Immature natural killer cell (primary cell): ENCODE measurements around the gene FGGY. TPM values are rescaled to one million over a fixed set of nuclear protein-coding genes. Genes with fewer than 3 reads are reported as not detected.
"Not testable (repeated sequence)": the region's sequence is repeated elsewhere in the genome, so short reads cannot be mapped to it uniquely, and the experiment has no call there.

Experiments used
- DNase-seq, 3 donors: peaks; one replicate each; pipeline ENCODE4 v3.0.0; 2022; ENCODE audit warnings: mixed read lengths in 1 of 3
- H3K27ac Mint-ChIP-seq, 6 donors: one replicate each; pipeline ENCODE4 v1.8.0; 2020; ENCODE audit warnings: mixed read lengths in 6 of 6, mild to moderate bottlenecking in 5 of 6, inconsistent platforms in 4 of 6, moderate library complexity in 3 of 6
- H3K27me3 Mint-ChIP-seq, 3 donors: one replicate each; pipeline ENCODE4 v1.8.0; 2020 to 2021; ENCODE audit warnings: low read depth in 3 of 3, mild to moderate bottlenecking in 3 of 3, mixed read lengths in 3 of 3, moderate library complexity in 3 of 3, inconsistent platforms in 1 of 3
- H3K36me3 Mint-ChIP-seq, 3 donors: one replicate each; pipeline ENCODE4 v1.8.0; 2020; ENCODE audit warnings: mixed read lengths in 3 of 3, inconsistent platforms in 2 of 3, mild to moderate bottlenecking in 2 of 3
- H3K4me1 Mint-ChIP-seq, 2 donors: one replicate each; pipeline ENCODE4 v1.8.0; 2020; ENCODE audit warnings: inconsistent platforms in 2 of 2, mild to moderate bottlenecking in 2 of 2, mixed read lengths in 2 of 2, moderate library complexity in 1 of 2
- H3K4me3 Mint-ChIP-seq, 5 donors: one replicate each; pipeline ENCODE4 v1.8.0; 2020; ENCODE audit warnings: mild to moderate bottlenecking in 5 of 5, mixed read lengths in 5 of 5, inconsistent platforms in 3 of 5, moderate library complexity in 3 of 5
- H3K9me3 Mint-ChIP-seq, 6 donors: one replicate each; pipeline ENCODE4 v1.8.0; 2020; ENCODE audit warnings: mild to moderate bottlenecking in 6 of 6, mixed read lengths in 6 of 6, inconsistent platforms in 4 of 6, moderate library complexity in 3 of 6
- polyA plus RNA-seq, 3 donors: library from polyadenylated mRNA; unstranded; fragments of 300-500 nt; fragmentation: Illumina TruSeq; gene quantifications; one replicate each; pipeline ENCODE4 v1.2.3, GENCODE V29; 2021

The FGGY gene
- polyA plus RNA-seq, 3 donors from 2014 or later = 4.0 to 8.4 (median 5.1) TPM

DNA sequence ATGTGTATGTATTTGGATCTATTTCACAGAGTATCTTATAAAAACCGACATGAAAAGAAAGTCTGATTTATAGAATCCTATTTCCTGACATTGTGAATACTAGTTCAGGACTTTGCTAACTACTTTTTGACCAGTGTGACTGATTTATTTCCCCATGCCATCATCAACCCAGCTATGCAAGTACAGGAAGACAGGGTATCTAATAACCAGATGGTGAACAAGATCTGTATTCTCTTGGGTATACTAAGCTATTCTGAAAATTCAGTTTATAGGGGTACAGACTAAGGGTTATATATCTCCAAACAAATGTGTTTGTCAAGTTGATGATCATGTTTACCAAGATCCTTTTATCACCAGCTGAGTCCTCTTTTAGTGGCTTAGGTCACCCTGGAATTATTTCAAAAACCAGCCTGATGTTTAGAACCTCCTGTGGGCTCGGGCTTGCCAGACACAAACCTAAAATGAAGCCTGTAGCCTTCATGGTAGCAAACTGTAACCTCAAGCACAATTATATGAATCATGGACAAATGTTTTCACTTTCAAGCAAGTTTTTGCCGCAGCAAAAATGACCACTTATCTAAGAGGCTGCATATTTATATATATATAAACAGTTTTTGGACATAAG, 185.1 kb downstream of the FGGY start:
- peaks cover 0 to 2% (median 0%) of the 10 kb centered on the region in 3 donors for H3K27me3 Mint-ChIP-seq
- no peak overlapping the region for H3K4me3 Mint-ChIP-seq
- H3K27ac Mint-ChIP-seq = no peak overlapping the region
- H3K36me3 Mint-ChIP-seq = no peaks in the 10 kb centered on the region
- DNase-seq = no peak
- no peaks in the 10 kb centered on the region for H3K9me3 Mint-ChIP-seq
- H3K4me1 Mint-ChIP-seq = no peaks in the 10 kb centered on the region

DNA sequence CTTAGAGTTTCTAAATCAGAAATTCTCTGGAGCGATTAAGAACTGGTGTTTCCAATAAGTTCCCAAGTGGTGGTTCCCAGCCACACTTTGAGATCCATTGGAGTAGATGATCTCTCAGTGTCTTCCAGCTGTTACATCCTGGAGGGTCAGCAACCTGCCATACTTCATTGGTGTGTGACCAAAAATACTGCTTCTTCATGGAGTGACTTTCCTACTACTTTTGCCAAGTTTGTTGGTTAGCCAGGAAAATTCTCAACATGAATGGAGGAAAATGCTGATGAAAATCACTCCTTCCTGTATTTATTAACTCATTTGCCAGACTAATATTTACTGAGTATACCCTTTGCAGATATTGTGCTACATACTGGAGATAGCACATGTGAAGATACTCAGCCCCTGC, 186.1 kb downstream of the FGGY start:
- H3K27me3 Mint-ChIP-seq = peaks cover 0 to 2% (median 0%) of the 10 kb centered on the region in 3 donors
- H3K4me3 Mint-ChIP-seq = no peak overlapping the region
- no peaks in the 10 kb centered on the region for H3K9me3 Mint-ChIP-seq
- H3K36me3 Mint-ChIP-seq = no peaks in the 10 kb centered on the region
- no peak for DNase-seq
- no peak overlapping the region for H3K27ac Mint-ChIP-seq
- H3K4me1 Mint-ChIP-seq = peaks cover 0 to 2% of the 10 kb centered on the region in 2 donors

DNA sequence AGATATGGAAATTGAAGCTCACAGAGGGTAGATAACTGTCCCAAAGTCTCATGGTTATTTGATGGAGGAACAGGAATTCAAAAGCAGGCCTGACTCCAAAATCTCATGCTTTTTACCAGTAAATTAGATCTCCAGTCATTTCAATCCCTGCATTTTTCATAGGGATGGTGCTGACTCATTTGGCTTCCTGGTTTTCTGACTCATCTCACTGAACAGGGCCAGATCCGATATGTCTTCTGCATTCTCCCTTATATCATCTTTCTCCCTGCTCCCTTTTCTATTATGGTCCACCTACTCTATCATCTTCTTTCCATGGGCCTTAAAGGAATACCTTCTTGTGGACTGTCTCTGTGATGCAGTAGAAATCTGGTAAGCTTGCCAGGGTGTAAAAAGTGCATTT, 187.2 kb downstream of the FGGY start:
- H3K36me3 Mint-ChIP-seq = no peaks in the 10 kb centered on the region
- H3K27me3 Mint-ChIP-seq = peaks cover 0 to 2% (median 0%) of the 10 kb centered on the region in 3 donors
- H3K4me1 Mint-ChIP-seq = peaks cover 0 to 2% of the 10 kb centered on the region in 2 donors
- H3K4me3 Mint-ChIP-seq = no peak overlapping the region
- no peak overlapping the region for H3K27ac Mint-ChIP-seq
- no peaks in the 10 kb centered on the region for H3K9me3 Mint-ChIP-seq
- DNase-seq = no peak

DNA sequence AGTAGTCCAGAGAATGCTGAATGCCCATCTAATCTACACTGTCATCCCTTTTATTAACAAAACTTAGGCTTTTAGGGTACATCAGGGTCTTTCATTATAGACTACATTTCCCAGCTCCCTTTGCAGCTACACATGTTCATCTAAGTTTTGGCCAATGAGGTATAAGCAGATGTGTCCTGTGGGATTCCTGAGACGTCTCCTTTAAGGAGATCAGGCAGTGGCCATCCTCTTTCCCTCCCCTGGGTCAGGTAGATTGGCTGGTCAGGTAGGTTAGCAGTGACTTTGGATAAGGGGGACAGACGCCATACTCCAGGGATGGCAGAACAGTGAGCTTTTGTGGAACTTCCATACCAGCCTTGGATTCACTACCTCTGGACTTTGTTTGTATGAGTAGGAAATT, 188.3 kb downstream of the FGGY start:
- Mint-ChIP-seq H3K27ac (peak overlapping the region in 1 of 6 donors; percentile 15), H3K4me3 (no peak overlapping the region), H3K36me3 (no peaks in the 10 kb centered on the region), H3K9me3 (no peaks in the 10 kb centered on the region), H3K27me3 (peaks cover 0 to 2% (median 0%) of the 10 kb centered on the region in 3 donors), H3K4me1 (peaks cover 0 to 2% of the 10 kb centered on the region in 2 donors)
- DNase-seq = no peak

DNA sequence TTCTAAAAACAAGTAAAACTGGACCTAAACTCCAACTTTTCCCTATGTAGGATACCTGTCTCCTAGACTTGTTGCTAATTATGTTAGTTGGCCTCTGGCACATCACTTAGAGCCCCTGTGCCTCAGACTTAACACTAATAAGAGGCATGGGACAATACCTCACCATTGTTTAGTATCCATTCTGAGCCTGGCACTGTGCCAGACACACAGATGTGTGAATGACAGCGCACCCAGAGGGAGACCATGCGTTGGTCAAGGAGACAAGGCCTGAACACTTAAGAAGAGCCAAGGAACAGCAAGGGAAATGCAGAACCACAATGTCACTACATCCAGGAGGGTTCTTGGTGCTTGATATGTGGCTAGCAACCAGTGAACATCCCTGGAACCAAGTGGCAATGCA, 189.1 kb downstream of the FGGY start:
- no peak for DNase-seq
- Mint-ChIP-seq H3K27me3 (peaks cover 0 to 2% (median 2%) of the 10 kb centered on the region in 3 donors), H3K27ac (no peak overlapping the region), H3K4me1 (peaks cover 0 to 2% of the 10 kb centered on the region in 2 donors), H3K9me3 (no peaks in the 10 kb centered on the region), H3K4me3 (no peak overlapping the region), H3K36me3 (no peaks in the 10 kb centered on the region)

DNA sequence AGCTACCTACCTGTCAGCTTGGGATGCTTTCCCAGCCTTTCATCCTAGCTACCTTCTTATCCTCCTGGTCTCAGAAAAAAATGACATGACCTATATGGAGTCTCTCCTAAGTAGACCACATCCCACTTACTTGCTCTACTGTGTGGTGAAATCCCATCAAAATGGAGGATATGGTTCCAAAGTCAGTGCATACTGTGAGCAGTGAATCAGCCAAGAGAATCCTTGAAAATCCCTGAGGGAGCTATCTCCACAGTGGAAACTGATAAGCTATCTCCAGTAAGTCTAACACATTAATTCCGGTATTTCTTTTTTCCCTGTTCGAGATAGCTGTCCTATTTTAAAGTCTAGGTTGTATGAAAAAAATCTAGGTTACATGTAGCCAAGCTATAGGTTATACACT, 189.7 kb downstream of the FGGY start:
- no peak overlapping the region for H3K27ac Mint-ChIP-seq
- peaks cover 0 to 2% of the 10 kb centered on the region in 2 donors for H3K4me1 Mint-ChIP-seq

DNA sequence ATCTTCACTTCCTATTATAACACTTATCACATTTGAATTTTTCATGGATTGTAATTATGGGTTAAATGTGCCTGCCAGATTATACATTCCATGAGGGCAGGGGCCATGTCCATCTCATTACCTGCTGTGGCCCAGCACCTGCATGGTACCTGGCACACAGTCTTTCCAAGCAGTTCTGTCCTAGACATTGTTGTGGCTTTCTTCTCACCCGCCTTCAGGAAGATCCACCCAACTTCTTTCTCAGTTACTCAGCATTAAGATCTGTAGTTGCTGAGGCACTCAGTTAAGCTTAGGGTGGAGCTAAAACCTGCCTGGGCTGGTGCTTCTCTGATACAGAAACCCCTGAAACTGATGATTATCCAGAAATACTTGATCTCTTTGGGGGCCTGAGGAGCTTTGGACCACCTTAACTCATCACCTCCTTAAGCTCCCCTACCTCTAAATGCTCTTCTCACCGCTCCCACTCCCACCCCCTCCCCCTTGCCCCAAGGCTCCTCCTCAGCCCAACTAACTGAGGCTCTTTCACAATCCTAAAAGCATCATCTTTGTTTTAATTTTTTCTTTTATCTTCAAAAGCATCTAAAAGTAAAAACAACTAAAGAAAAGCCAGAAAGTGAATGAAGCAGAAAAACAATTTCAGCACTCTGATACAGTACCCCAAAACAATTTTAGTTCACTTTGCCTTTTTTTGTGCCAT, 190.6 kb downstream of the FGGY start:
- peaks cover 0 to 3% (median 0%) of the 10 kb centered on the region in 6 donors for H3K9me3 Mint-ChIP-seq
- H3K4me1 Mint-ChIP-seq = peaks cover 0 to 2% of the 10 kb centered on the region in 2 donors
- peaks cover 0 to 5% (median 5%) of the 10 kb centered on the region in 3 donors for H3K36me3 Mint-ChIP-seq
- no peak overlapping the region for H3K27ac Mint-ChIP-seq
- peaks cover 0 to 4% (median 0%) of the 10 kb centered on the region in 3 donors for H3K27me3 Mint-ChIP-seq
- DNase-seq = no peak
- H3K4me3 Mint-ChIP-seq = no peak overlapping the region

More for the DNA sequence above, 189.7 kb downstream of the FGGY start:
- no peaks in the 10 kb centered on the region for H3K36me3 Mint-ChIP-seq
- DNase-seq = no peak
- H3K4me3 Mint-ChIP-seq = no peak overlapping the region
- no peaks in the 10 kb centered on the region for H3K9me3 Mint-ChIP-seq
- H3K27me3 Mint-ChIP-seq = peaks cover 0 to 2% (median 2%) of the 10 kb centered on the region in 3 donors

DNA sequence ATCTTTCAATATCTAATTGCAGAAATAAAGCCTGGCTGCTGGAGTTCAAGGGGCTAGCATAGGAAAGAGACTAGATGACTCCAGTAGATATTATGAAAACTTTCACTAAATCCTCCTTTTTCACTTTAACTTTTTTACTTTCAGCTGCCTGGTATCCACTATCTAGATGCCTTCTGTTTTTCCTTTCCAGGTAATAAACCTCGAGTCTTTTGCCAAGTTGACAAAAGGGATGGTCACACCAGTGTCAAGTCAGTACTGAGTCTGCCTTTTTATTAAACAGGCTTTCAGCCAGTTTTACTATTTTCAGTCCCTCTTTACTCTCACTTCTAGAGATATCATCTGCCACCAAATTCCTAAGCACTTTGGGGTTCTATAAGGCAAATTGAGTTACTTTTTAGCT, 195.6 kb downstream of the FGGY start:
- peaks cover 3 to 5% (median 5%) of the 10 kb centered on the region in 3 donors for H3K36me3 Mint-ChIP-seq
- H3K9me3 Mint-ChIP-seq = peaks cover 0 to 3% (median 0%) of the 10 kb centered on the region in 6 donors
- no peak overlapping the region for H3K27ac Mint-ChIP-seq
- no peak overlapping the region for H3K4me3 Mint-ChIP-seq
- peaks cover 0 to 6% of the 10 kb centered on the region in 2 donors for H3K4me1 Mint-ChIP-seq
- no peak for DNase-seq
- H3K27me3 Mint-ChIP-seq = peaks cover 0 to 4% (median 0%) of the 10 kb centered on the region in 3 donors

DNA sequence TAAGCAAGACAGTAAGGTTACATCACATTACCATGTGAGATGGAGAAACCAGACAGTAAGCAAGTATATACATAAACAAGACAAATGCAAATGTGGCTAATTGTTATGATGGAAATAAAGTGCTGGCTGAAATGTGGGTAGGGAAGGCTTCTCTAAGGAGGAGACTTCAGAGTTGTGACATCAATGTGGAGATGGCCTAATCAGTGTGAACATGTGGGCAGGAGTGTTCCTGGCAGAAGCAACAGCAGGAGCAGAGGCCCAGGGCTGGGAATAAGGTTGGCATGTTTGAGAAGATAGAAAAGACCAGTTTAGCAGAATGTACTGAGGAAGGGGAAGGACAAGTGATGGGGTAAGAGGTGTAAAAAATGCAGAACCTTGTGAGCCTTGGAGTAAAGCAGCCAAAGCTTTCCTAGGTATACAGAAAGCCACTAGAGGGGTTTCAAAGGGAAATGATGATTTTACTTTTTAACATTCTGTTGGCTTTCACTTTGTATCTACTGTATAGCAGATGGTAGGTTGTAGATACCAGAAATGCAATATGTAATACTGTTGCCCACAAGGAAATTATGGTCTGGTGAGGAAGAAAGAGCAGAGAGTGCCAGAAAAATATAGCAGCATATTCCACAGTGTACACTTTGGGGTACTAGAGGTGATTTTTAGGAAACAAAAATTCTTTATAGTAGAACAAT, 197.4 kb downstream of the FGGY start:
- no peak overlapping the region for H3K4me3 Mint-ChIP-seq
- peaks cover 0 to 6% of the 10 kb centered on the region in 2 donors for H3K4me1 Mint-ChIP-seq
- no peak overlapping the region for H3K27ac Mint-ChIP-seq
- H3K36me3 Mint-ChIP-seq = peaks cover 5 to 14% (median 9%) of the 10 kb centered on the region in 3 donors
- no peak for DNase-seq
- peaks cover 0 to 3% (median 0%) of the 10 kb centered on the region in 6 donors for H3K9me3 Mint-ChIP-seq
- H3K27me3 Mint-ChIP-seq = peaks cover 0 to 4% (median 0%) of the 10 kb centered on the region in 3 donors

DNA sequence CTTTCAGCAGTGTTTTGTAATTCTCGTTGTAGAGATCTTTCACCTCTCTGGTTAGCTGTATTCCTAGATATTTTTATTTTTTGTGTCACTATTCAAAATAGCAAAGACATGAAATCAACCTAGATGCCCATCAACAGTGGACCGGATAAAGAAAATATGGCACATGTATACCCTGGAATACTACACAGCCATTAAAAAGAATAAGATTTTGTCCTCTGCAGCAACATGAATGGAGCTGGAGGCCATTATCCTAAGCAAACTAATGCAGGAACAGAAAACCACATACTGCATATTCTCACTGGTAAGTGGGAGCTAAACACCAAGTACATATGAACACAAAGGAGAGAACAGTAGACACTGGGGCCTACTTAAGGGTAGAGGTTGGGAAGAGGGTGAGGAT, 199.3 kb downstream of the FGGY start:
- H3K36me3 Mint-ChIP-seq = peaks cover 5 to 14% (median 9%) of the 10 kb centered on the region in 3 donors
- not testable (repeated sequence) for H3K27ac Mint-ChIP-seq, H3K4me1 Mint-ChIP-seq, H3K27me3 Mint-ChIP-seq, H3K9me3 Mint-ChIP-seq, H3K4me3 Mint-ChIP-seq, DNase-seq

DNA sequence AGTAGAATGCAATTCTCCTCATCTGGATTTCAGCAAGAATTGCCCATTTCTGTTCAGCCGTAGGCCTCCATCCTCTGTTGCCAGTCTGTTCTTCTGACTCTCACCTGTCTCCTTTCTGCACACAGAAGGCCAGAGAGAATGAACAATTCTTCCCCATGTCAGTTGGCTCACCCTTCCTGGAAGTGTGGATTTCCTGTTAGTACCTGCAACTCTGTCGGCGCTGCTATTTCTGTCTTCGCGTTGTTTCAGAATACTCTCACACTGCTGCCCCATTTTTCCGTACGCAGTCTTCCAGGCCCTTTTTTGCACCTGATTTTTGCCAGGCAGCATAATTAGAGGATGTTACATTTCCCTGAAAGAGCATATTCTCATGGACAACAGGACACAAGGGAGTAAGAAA, 200.7 kb downstream of the FGGY start:
- Mint-ChIP-seq H3K9me3 (peaks cover 0 to 1% (median 0%) of the 10 kb centered on the region in 6 donors), H3K36me3 (peaks cover 0 to 9% (median 9%) of the 10 kb centered on the region in 3 donors), H3K27ac (no peak overlapping the region), H3K4me3 (no peak overlapping the region), H3K27me3 (no peaks in the 10 kb centered on the region), H3K4me1 (peaks cover 0 to 6% of the 10 kb centered on the region in 2 donors)
- no peak for DNase-seq

DNA sequence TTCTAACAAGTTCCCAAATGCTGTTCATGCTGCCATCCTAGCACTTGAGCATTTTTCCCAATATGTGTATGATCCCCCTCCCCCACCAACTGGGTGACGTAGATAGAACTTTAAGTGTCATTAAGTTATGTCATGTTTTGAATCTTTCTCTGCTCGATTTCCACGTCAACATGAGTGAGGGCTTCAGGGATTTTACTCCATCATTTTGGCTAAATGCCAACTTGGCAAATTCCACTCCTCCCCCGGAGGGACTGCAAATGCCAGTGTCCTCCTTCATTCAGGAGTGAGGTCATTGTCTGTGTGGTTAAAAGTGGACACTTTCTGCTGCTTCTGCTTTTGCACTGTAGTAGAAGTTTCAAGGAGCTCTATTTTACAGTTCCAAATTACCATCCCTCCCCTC, 201.7 kb downstream of the FGGY start:
- no peak overlapping the region for H3K27ac Mint-ChIP-seq
- peaks cover 0 to 6% of the 10 kb centered on the region in 2 donors for H3K4me1 Mint-ChIP-seq
- peaks cover 0 to 1% (median 0%) of the 10 kb centered on the region in 6 donors for H3K9me3 Mint-ChIP-seq
- no peak for DNase-seq
- no peaks in the 10 kb centered on the region for H3K27me3 Mint-ChIP-seq
- H3K4me3 Mint-ChIP-seq = no peak overlapping the region
- H3K36me3 Mint-ChIP-seq = peaks cover 0 to 9% (median 9%) of the 10 kb centered on the region in 3 donors

DNA sequence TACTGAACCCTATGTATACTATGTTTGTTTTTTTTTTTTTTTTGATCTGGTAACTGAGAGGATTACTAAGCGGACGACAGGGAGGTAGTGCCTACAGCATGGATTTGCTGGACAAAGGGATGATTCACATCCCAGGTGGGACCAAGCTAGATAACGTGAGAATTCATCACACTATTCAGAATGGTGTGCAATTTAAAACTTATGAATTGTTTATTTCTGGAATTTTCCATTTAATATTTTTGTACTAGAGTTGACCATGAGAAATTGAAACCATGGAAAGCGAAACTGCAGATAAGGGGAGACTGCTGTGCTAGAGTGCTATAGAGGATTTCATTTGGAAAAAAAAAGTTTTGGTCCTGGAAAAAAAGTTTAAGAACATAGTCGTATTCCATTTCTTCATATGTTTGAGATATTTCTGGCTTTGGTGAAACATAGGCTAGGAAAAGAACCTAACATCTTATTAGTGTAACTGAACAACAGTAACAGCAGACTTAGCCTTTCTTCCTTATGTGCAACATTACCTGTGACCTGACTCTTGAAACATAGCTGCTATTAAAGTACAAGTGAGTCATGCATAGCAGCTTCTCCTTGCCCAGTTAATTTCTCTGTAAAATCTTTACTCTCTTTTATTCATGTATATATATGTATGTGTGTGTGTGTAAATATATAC, 202.5 kb downstream of the FGGY start:
- no peaks in the 10 kb centered on the region for H3K27me3 Mint-ChIP-seq
- H3K9me3 Mint-ChIP-seq = peaks cover 0 to 1% (median 0%) of the 10 kb centered on the region in 6 donors
- H3K36me3 Mint-ChIP-seq = peaks cover 0 to 9% (median 9%) of the 10 kb centered on the region in 3 donors
- no peak for DNase-seq
- no peak overlapping the region for H3K4me3 Mint-ChIP-seq
- H3K27ac Mint-ChIP-seq = no peak overlapping the region
- peaks cover 0 to 1% of the 10 kb centered on the region in 2 donors for H3K4me1 Mint-ChIP-seq
